ENCODE results near the gene ATF3. TPM values are rescaled to one million over a fixed set of nuclear protein-coding genes. Genes with fewer than 3 reads are reported as not detected.

ATF3 gene
- polyA plus RNA-seq, 3 donors: 10.4 to 227 (median 13.3) TPM

GRCh38 chr1:212615201-212615470, 6.6 kb downstream of the ATF3 start:
- TF ChIP-seq CTCF (IDR thresholded peaks at IDR 0.05): no peak
- 100% methylated on average over 5 of the region's 9 CpGs for WGBS (ENCODE audit: insufficient coverage)

DNA sequence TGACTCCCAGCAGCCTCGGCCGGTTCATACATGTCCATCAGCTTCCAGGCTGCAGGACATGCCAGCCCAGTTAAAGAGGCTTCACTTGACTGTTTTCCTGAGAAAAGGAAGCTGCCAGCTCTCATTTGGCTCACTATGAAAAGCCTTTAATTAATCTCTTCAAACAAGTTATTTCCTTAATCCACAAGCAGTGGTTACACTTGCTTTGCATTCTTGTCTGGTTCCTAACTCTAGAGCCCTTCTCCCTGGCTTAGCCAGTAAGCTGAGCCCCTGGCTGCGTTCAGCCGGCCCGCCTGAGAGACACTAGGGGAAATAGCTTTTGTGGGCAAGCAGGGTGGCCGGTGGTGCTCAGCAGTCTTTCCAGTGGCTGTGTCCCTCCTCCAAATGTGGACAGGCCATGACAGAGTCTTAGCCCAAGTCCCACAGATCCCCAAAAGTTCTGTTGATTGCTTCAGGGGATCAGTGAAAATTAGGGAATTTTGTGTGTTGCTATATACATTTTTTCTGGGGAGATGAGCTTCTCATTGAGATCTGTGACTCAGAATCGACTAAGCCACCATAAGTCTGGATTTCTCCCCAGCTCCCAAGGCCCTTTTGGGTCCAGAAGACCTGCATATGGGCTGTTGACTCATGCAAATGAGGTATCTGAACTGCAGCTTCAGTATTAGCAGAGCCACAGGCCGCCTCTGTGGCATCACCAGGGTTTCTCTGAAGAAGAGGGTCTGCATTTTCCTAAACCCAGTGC, 10.1 kb downstream of the ATF3 start:
- Mint-ChIP-seq H3K36me3 (peaks cover 19 to 59% of the 10 kb centered on the region in 2 donors), H3K27me3 (ENCODE audit: low read depth in 3 of 3) (peaks cover 0 to 6% (median 3%) of the 10 kb centered on the region in 3 donors), H3K4me1 (peaks cover 21% of the 10 kb centered on the region), H3K27ac (peak overlapping the region in 2 of 7 donors; percentile 23 to 69), H3K9me3 (peaks cover 0 to 3% (median 0%) of the 10 kb centered on the region in 7 donors), H3K4me3 (no peak overlapping the region)
- H3K4me1 ChIP-seq (ENCODE audit: control insufficient read depth in 1 of 2, insufficient read depth in 2 of 2, low read length in 2 of 2): peaks cover 12 to 17% of the 10 kb centered on the region in 2 donors
- H3K36me3 ChIP-seq (replicated peaks in 1 of 2; ENCODE audit: control insufficient read depth in 1 of 2, insufficient read depth in 2 of 2, low read length in 2 of 2): peaks cover 0 to 17% of the 10 kb centered on the region in 2 donors
- H3K27me3 ChIP-seq (ENCODE audit: control insufficient read depth in 2 of 2, insufficient read depth in 2 of 2, low read length in 2 of 2): no peaks in the 10 kb centered on the region
- no peak overlapping the region for H2AFZ ChIP-seq (ENCODE audit: insufficient read depth, low read depth, low read length, poor library complexity, severe bottlenecking)
- 95% methylated on average over 8 of the region's 8 CpGs for WGBS (ENCODE audit: insufficient coverage)
- H3K79me2 ChIP-seq (ENCODE audit: insufficient read depth, low read length): no peaks in the 10 kb centered on the region
- H3K4me2 ChIP-seq (replicated peaks; ENCODE audit: extremely low read depth, low read length, poor library complexity, severe bottlenecking): no peak overlapping the region
- no peak overlapping the region for H3K4me3 ChIP-seq (replicated peaks in 1 of 3; ENCODE audit: low read depth in 2 of 3, low read length in 3 of 3)
- no peak overlapping the region for H3K9ac ChIP-seq (ENCODE audit: insufficient read depth, low read length, poor library complexity, severe bottlenecking)
- DNase-seq: peak in 1 of 3 donors; percentile 50
- intact Hi-C loops (cut with micrococcal nuclease): loop anchor here in 1 of 2 donors (10.0 kb wide), 1 partner anchor 46 kb away; no protein-coding TSS in a partner anchor
- H3K9me3 ChIP-seq (replicated peaks in 1 of 2; ENCODE audit: control insufficient read depth in 1 of 2, insufficient read depth in 1 of 2, low read length in 2 of 2): no peaks in the 10 kb centered on the region
- peaks cover 2% of the 10 kb centered on the region for H4K20me1 ChIP-seq (ENCODE audit: insufficient read depth, low read length)
- TF ChIP-seq CTCF (IDR thresholded peaks at IDR 0.05): no peak
- H3K27ac ChIP-seq (ENCODE audit: low read depth in 1 of 2, low read length in 2 of 2): no peak overlapping the region

More at GRCh38 chr1:212615201-212615470, 6.6 kb downstream of the ATF3 start:
- intact Hi-C loops (cut with micrococcal nuclease): loop anchor here in 1 of 2 donors (10.0 kb wide), 1 partner anchor 50 kb away; no protein-coding TSS in a partner anchor
- H3K4me3 ChIP-seq (replicated peaks in 1 of 3; ENCODE audit: low read depth in 2 of 3, low read length in 3 of 3): no peak overlapping the region
- H2AFZ ChIP-seq (ENCODE audit: insufficient read depth, low read depth, low read length, poor library complexity, severe bottlenecking): no peak overlapping the region
- Mint-ChIP-seq H3K9me3 (peaks cover 0 to 8% (median 3%) of the 10 kb centered on the region in 7 donors), H3K27ac (peak overlapping the region in 2 of 7 donors; percentile 70 to 73), H3K36me3 (peaks cover 24 to 68% of the 10 kb centered on the region in 2 donors), H3K27me3 (ENCODE audit: low read depth in 3 of 3) (peaks cover 17 to 23% (median 18%) of the 10 kb centered on the region in 3 donors), H3K4me3 (no peak overlapping the region), H3K4me1 (peaks cover 31% of the 10 kb centered on the region)
- H3K79me2 ChIP-seq (ENCODE audit: insufficient read depth, low read length): no peaks in the 10 kb centered on the region
- no peak overlapping the region for H3K4me2 ChIP-seq (replicated peaks; ENCODE audit: extremely low read depth, low read length, poor library complexity, severe bottlenecking)
- no peaks in the 10 kb centered on the region for H3K9me3 ChIP-seq (replicated peaks in 1 of 2; ENCODE audit: control insufficient read depth in 1 of 2, insufficient read depth in 1 of 2, low read length in 2 of 2)
- peaks cover 33% of the 10 kb centered on the region for H4K20me1 ChIP-seq (ENCODE audit: insufficient read depth, low read length)
- no peak for DNase-seq
- peaks cover 0 to 17% of the 10 kb centered on the region in 2 donors for H3K36me3 ChIP-seq (replicated peaks in 1 of 2; ENCODE audit: control insufficient read depth in 1 of 2, insufficient read depth in 2 of 2, low read length in 2 of 2)
- H3K27me3 ChIP-seq (ENCODE audit: control insufficient read depth in 2 of 2, insufficient read depth in 2 of 2, low read length in 2 of 2): peaks cover 10 to 22% of the 10 kb centered on the region in 2 donors
- H3K27ac ChIP-seq (ENCODE audit: low read depth in 1 of 2, low read length in 2 of 2): no peak overlapping the region
- peaks cover 14 to 22% of the 10 kb centered on the region in 2 donors for H3K4me1 ChIP-seq (ENCODE audit: control insufficient read depth in 1 of 2, insufficient read depth in 2 of 2, low read length in 2 of 2)
- no peak overlapping the region for H3K9ac ChIP-seq (ENCODE audit: insufficient read depth, low read length, poor library complexity, severe bottlenecking)
